HG03442 (cell line): ENCODE measurements around the gene CCDC92.
"Not testable (repeated sequence)": the region's sequence is repeated elsewhere in the genome, so short reads cannot be mapped to it uniquely, and the experiment has no call there.

Source experiments
- ATAC-seq: cut with Tn5 transposase; IDR thresholded peaks from one replicate; pipeline ENCODE4 v1.9.1; 2021; ENCODE audit warnings: mild to moderate bottlenecking, moderate library complexity; ENCODE audit not compliant: unreplicated experiment

CCDC92 gene

DNA sequence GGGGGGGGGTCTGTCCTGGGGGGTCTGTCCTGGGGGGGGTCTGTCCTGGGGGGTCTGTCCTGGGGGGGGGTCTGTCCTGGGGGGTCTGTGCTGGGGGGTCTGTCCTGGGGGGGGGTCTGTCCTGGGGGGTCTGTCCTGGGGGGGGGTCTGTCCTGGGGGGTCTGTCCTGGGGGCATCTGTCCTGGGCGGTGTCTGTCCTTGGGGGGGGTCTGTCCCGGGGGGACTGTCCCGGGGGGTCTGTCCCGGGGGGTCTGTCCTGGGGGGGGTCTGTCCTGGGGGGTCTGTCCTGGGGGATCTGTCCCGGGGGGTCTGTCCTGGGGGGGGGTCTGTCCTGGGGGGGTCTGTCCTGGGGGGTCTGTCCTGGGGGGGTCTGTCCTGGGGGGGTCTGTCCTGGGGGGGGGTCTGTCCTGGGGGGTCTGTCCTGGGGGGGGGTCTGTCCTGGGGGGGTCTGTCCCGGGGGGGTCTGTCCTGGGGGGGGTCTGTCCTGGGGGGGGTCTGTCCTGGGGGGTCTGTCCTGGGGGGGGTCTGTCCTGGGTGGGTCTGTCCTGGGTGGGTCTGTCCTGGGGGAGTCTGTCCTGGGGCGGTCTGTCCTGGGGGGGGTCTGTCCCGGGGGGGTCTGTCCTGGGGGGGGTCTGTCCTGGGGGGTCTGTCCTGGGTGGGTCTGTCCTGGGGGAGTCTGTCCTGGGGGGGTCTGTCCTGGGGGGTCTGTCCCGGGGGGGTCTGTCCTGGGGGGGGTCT lies 60.8 kb downstream of the CCDC92 start:
- ATAC-seq, result not testable (repeated sequence)

DNA sequence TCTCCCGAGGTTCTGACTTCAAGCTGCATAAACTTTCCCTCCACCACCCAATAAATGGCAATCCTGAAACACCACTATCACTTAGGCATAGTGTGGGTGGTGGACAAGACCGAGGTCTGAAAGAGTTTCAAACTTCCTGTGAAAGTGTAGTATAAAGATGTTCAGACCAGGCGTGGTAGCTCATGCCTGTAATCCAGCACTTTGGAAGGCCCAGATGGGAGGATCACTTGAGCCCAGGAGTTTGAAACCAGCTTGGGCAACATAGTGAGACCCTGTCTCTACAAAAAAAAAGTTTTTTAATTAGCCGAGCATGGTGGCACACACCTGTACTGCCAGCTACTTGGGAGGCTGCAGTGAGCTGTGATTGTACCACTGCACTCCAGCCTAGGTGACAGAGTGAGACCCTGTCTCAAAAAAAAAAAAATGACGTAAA lies 61.9 kb downstream of the CCDC92 start:
- ATAC-seq, result no peak

DNA sequence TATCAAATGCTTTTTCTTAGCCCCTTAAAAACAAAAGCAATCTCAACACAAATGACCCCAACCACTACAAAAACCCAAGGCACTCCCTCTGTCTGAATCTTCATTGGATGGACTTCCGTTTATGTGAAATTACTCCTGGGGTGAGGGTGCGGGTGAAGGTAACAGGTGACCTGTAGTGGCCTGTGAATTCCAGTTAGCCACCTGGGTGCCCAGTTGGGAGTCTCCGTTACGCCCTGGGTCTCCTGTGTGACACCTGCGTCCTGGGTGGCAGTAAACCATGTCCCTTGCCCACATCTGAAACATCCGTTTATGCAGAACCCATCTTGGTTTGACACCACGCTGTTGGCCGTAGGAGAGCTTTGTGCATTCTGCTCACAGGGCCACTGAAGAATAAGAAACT lies 62.6 kb downstream of the CCDC92 start:
- ATAC-seq, result no peak

DNA sequence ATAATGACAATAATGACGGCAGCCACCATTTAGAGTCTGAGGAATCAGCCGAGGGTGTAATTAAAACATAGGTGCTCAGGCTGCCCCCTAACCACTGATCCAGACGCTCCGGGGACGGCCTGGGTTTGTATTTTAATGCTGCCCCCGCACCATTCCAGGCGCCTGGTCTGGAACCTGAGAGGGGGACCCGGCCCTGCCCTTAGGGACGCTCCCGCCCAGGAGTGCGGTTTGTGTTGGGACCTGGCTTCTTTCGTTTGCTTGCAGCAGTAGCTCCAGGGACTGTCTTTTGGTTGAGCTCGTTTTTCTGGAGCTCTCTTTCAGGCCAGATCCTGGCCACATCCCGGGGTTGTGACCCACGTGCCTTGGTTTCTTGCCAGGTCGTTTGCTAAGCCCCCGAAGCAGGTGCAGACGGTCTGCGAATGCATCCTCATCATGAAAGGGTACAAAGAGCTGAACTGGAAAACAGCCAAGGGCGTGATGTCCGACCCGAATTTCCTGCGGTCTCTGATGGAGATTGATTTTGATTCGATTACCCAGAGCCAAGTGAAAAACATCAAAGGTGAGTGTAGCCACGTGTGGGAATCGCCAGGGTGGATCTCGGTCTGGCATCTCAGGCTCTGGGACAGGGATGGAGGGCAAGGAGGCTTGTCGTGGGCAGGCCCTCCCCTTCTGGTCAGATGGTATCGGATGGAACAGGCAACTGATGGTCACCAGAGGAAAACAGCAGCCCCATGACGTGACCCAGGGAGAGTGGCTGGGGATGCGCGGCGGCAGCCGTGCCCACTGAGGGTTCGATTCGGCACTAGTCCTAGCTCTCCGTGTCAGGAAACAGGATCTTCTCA lies 63.5 kb downstream of the CCDC92 start:
- no peak for ATAC-seq

DNA sequence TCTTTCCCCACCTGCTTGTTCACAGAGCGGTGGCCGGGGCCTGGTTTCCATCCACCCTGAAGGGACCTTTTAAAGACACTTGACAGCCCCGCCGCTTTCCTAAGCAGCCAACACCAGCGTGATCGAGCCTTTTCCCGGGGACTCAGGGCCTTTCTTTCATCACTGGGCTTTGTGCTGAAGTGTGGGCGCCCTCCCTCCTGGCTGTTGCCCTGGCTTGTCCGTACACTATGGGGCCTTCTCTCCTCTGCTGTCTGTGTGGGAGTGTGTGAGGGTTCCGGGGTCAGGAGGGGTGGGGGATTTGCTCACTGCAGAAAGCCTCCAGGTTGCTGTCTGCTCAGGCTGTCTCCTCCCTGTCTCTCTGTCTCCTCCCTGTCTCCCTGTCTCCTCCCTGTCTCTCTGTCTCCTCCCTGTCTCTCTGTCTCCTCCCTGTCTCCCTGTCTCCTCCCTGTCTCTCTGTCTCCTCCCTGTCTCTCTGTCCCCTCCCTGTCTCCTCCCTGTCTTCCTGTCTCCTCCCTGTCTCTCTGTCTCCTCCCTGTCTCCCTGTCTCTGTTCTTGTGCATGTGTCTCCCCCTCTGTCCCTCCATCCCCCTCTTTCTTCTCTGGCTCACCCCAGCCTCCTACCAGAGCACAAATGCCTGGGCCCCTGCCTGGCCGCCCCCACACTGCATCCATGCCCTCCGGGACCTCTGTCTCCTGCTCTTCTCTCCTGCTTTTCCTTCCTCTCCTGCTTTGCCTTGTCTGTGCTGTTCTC lies 64.7 kb downstream of the CCDC92 start:
- ATAC-seq, result no peak

DNA sequence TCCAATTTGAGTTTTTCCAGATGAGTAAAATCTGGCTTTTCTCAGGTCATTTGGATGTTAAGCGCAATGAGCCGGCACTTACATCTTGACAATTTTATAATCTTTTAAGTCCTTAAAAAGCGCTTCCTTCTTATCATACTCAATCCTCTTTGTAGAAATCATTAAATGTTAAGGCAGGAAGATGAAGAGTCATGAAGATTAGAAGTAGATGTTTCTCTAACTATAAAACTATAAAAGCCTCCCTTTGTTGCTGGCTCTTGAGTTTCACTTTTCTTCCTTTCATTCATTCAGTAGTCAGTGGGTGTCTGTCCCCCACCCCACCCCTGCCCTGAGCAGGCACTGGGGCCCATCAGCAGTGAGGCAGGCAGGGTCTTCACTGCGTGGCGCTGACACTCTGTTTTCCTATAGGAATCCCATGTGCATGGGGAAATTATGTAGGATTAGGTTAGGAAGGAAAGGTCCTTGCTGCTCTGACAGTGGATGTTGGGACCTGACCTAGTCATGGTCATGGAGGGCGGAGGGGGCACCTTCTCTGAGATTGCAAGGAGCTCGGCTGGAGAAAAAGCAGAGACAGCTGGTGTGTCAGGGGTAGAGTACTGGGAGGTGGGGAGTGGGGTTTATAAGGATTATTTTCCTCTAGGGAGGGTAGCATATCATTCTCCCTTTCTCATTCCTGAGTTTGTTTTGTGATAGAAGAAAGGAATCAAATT lies 65.8 kb downstream of the CCDC92 start:
- no peak for ATAC-seq

DNA sequence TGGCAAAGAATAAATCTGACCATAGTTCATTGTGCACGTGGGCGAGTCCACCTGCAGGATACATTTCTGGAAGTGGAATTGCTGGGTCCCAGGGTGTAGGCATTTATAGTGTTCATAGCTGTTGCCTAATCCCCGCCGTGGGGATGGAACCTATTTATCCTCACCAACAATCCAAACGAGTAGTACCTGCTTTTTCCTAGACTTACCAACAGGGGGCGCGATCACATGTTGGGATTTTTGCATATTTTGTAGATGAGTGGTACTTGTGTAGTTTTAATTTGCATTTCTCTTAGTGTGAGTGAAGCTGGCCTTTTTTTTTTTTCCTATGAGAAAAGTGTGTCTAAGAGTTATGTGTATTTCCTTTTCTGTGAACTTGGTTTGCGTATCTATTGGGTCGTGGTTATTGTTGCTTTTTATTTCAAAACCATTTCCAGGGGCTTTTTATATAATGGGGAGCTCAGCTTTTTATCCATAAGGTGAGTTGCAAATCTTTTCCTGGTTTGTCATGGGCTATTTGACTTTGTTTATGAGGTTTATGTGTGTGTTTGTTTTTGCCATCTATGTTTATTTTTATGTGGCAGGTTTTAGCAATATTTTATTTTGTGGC lies 67.2 kb downstream of the CCDC92 start:
- ATAC-seq, result no peak

DNA sequence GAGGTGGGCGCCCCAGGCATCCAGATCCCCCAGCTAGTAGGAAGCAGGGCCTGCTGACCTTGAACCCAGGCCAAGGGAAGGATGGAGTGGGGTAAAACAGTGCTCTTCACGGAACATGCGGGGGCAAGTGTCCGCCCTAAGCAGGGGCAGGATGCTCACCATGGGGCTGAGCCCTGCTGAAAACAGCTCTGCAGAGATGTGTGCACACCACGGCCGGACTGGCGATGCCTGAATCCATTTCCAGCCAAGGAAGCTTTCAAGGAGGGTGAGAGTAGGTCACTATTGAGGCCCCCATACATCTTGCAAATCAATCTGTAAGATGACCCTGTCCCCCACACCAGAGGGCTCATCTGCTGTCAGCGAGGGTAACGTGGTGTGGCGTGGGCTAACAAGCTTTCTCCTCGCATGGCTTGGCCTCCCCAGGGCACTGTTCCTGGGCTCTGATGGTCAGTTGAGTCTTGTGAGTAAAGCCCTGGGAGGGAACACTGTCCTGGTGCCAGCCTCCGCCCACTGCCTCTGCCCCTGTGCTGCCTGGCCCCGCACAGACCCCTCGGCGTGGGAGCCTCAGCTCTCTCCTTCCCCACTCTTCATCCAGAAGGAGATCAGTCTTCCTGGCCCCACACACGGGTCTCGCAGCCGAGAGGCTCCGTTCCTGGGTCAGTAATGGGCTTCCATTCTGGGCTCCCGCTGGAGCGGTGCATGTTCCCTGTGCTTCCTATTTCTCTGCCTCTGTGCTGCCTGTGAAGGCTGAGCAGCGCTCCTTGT lies 69.1 kb downstream of the CCDC92 start:
- ATAC-seq, result no peak

DNA sequence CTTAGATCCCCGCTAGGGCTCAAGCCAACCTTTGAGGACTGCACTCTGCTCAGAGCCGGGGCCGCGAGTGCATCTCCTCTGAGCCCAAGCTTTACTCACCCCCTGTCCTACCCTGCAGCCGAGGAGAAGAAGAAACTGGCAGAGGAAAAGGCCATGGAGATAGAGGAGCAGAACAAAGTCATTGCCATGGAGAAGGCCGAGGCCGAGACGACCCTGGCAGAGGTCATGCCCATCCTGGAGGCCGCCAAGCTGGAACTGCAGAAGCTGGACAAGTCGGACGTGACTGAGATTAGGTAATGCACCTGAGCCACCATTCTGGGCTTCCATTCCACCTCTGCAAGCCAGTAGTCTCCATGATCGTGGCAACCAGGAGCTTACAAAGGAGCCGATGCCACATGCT lies 69.8 kb downstream of the CCDC92 start:
- ATAC-seq, result no peak

DNA sequence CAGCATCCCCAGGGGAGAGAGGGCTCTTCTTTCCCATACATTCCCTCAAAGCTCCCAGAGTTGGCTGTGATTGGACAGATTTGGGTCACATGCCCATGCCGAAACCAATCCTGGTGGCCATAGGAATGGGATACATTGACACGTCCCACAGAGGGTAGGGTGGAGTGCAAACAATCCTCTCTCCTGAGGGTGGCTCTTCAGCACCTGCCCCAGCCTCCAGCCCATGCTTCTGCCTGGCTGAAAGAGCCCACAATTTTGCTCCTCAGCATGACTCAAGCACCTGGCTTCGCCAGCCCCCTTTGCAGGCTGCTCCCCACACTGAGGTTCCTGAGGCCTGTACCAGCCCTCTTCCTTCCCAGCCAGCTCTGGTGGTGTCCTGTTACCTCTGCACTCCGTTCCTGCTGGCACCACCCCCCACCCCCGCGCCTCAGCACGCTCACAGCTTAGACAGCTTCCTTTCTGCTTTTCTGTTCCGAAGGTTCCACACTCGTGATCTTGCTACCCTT lies 71.7 kb downstream of the CCDC92 start:
- no peak for ATAC-seq

DNA sequence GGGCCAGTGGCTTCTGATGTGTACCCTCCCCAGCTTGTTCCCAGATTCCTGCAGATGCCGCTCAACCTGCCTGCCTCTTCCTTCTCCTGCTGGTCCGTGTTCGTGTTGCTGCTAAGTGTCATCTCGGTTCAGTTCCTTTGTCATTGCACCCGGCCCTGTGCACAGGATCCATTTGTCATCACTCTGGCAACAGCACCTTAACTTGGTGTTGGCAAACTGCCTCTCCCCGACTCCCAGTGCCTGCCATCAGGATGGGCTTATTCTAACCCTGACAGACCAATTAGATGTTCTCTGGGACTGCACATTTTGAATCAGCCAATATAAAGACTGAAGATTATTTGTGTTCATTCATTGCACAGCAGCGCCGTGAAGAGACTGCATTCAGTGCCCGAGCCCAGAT lies 73.3 kb downstream of the CCDC92 start:
- ATAC-seq, result no peak

DNA sequence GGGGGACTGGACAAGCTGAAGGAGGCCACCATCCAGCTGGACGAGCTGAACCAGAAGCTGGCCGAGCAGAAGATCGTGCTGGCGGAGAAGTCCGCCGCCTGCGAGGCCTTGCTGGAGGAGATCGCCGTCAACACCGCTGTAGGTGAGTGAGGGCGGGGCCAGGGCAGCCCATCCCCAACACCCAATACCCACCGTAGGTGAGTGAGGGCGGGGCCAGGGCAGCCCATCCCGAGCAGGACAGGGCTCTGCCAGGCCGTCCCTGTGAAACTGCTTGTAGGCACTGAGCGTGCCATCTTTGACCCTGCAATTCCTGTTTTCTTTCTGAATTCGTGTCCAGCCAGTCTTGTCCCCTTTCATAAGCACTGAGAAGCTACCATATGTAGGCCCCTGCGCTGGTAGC lies 74.0 kb downstream of the CCDC92 start:
- ATAC-seq, result no peak

DNA sequence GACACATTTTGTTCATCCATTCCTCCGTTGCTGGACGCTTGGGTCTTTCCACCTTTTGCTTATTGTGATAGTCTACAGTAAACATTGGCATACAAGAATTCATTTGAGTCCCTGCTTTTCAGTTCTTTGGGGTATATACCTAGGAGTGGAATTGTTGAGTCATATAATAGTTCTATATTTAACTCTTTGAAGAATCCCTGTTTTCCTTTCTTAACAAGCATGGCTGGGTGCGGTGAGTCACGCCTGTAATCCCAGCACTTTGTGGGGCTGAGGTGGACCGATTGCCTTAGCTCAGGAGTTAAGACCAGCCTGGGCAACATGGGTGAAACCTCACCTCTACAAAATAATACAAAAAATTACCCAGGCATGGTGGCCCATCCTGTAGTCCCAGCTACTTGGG lies 75.4 kb downstream of the CCDC92 start:
- ATAC-seq, result no peak

DNA sequence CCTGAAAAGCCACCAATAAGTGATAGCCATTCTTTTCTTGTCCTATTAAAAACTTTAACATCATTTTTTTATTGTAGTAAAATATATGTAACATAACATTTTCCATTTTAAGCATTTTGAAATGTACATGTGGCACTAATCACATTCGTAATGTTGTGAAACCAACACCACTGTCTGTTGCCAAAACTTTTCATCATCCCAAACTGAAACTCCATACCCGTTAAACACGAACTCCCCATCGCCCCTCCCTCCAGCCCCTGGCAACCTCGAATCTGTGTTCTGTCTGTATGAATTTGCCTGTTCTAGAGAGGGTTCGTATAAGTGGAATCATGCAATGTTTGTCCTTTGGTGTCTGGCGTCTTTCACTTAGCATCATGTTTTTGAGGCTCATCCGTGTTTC lies 75.9 kb downstream of the CCDC92 start:
- no peak for ATAC-seq

DNA sequence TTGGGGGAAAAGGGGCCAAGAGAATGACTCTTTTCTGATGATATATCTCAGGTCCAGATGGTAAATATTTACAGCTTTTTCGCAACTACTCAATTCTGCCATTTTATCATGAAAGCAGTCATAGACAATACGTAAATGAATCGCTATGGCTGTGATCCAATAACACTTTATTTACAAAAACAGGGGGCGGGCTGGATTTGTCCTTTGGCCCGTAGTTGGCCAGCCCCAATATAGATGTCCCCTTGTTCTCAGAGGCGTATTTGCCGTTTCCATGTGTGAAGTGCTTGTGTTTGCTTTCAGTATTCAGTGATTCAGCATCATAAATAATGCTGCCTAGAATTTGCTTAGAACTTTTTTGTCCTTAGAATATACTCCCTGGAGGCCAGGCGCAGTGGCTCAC lies 77.2 kb downstream of the CCDC92 start:
- no peak for ATAC-seq

DNA sequence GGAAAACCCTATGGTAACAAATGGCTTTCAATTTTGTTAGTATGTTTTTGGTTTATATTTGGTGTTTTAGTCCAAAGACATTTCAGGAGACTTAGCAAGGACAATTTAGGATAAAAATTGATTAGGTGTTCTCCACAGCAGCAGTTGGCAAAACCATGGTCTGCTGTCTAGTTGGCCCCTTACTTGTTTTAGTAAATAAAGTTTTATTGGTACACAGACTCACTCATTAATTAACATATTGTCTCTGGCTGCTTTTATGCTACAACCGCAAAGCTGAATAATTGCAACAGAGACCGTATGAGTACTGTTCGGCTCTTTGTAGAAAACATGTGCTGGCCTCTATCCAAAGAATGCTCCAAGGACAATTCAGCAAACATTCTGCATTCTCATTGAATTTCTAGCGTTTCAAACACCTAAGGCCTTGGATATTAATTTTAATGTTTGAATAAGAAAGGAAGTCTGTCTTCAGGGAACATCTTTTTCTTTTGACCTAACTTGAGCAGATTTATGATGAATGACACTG lies 77.7 kb downstream of the CCDC92 start:
- no peak for ATAC-seq

DNA sequence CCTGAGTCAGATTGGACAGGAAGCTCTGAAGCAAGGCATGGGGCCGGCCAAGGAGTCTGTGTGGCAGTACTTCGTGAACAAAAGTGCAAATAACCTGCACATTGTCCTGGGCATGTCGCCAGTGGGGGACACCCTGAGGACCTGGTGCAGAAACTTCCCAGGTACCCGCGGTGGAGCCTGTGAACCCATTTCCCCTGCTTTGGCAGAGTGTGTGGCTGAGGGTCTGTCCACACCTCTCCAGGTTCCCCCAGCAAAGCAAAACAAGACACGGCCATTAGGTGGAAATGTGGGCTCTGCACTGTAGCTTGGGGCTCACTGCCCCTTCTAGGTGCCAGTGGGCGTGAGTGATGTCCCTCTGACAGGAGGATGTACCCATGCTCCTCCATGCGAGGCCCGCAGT lies 79.4 kb downstream of the CCDC92 start:
- ATAC-seq, result no peak

DNA sequence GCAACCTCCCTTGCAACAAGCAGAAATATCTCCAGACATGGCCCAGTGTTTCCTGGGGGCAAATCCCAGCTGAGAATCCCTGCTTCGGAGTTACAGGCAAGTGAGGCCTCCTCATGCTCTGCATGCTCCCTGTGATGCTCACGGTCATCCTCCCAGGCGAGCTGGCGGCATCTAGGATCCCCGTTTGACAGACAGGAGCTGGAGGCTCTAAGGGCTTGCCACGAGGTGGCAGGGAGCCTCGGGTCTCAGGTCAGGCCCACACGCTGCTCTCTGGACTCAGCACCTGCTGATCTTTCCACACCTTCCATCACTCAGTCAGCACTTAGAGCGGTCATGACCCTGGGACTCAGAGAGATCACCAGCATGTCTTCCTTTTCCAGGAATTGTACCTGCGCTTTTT lies 79.8 kb downstream of the CCDC92 start:
- no peak for ATAC-seq

DNA sequence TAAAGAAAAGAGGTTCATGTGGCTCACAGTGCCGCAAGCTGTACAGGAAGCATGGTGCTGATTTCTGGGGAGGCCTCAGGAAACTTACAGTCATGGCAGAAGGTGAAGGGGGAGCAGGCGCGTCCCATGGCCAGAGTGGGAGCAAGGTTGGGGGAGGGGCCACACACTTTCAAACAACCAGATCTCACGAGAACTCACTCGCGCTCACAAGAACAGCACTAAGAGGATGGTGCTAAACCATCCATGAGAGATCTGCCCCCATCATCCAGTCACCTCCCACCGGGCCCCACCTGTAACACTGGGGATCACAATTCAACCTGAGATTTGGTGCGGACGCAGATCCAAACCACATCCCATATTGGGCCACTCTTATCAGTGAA lies 80.5 kb downstream of the CCDC92 start:
- ATAC-seq, result no peak
